ENCODE data around the gene PRM2. TPM values are rescaled to one million over a fixed set of nuclear protein-coding genes. Genes with fewer than 3 reads are reported as not detected.

PRM2 gene
- total RNA-seq, 1 experiment from 2014 or later, result not detected

GRCh38 chr16:11240636-11241473 is 35.4 kb downstream of the PRM2 start:
- H4K20me1 ChIP-seq (ENCODE audit: insufficient read depth, low read depth, low read length), result no peaks in the 10 kb centered on the region
- 0 out of 2 replicates have a peak, but pooled peaks cover 3% of the 10 kb centered on the region for H3K4me1 ChIP-seq (ENCODE audit: low read length)
- no peaks in the 10 kb centered on the region for H3K36me3 ChIP-seq (ENCODE audit: insufficient read depth, low read length)
- H3K4me3 ChIP-seq (ENCODE audit: low read length), result no peak overlapping the region
- H3K9ac ChIP-seq (ENCODE audit: low read length), result no peak overlapping the region
- H2AFZ ChIP-seq (ENCODE audit: low read length), result no peak overlapping the region
- no peaks in the 10 kb centered on the region for H3K79me2 ChIP-seq (ENCODE audit: low read length)
- H3K27ac ChIP-seq (ENCODE audit: low read length), result no peak overlapping the region
- no peaks in the 10 kb centered on the region for H3K27me3 ChIP-seq (ENCODE audit: low read length)
- H3K9me2 ChIP-seq (replicated peaks; ENCODE audit: insufficient read depth, low read length), result no peaks in the 10 kb centered on the region
- DNase-seq, result no peak
- H3K4me2 ChIP-seq (ENCODE audit: low read depth, low read length, poor library complexity, severe bottlenecking), result no peak overlapping the region
- no peaks in the 10 kb centered on the region for H3K9me3 ChIP-seq (ENCODE audit: low read length)

DNA sequence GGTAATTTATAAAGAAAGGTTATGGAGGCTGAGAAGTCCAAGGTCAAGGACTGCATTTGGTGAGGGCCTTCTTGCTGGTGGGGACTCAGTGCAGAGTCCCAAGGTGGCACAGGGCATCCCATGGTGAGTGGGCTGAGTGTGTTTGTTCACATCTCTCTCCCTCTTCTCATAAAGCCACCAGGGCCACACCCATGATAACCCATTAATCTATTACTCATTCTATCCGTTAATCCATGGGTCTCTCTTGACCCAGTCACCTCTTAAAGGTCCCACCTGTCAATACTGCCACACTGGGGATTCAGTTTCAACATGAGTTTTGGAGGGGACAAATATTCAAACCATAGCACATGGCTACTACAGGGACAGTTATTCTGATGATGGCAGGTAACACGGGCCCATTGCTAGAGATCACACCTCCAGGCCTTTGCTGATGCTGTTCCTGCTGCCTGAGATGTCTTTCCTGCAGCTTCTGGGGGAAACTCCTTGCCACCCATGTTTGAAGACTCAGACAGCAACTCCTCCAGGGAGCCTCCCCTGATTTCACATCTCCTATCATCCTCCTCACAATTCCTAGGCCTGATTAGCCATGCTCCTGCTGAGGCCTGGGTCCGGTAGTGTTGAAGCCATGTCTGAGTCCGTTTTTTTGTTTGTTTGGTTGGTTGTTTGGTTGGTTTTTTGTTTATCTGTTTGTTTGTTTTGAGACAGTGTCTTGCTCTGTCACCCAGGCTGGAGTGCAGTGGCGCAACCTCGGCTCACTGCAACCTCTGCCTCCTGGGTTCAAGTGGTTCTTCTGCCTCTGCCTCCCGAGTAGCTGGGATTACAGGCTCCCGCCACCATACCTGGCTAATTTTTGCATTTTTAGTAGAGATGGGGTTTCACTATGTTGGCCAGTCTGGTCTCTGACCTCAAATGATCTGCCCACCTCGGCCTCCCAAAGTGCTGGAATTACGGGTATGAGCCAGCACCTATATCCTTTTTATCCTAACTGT is 36.3 kb downstream of the PRM2 start:
- H3K9me3 ChIP-seq (ENCODE audit: low read length), result no peaks in the 10 kb centered on the region

GRCh38 chr16:11238272-11239202 is 37.7 kb downstream of the PRM2 start:
- DNase-seq, result peak; percentile 65
- Histone ChIP-seq H3K36me3 (ENCODE audit: insufficient read depth, low read length) (no peaks in the 10 kb centered on the region), H4K20me1 (ENCODE audit: insufficient read depth, low read depth, low read length) (no peaks in the 10 kb centered on the region), H2AFZ (ENCODE audit: low read length) (no peak overlapping the region), H3K4me3 (ENCODE audit: low read length) (no peak overlapping the region), H3K27ac (ENCODE audit: low read length) (no peak overlapping the region), H3K9me3 (ENCODE audit: low read length) (no peaks in the 10 kb centered on the region), H3K4me1 (ENCODE audit: low read length) (0 out of 2 replicates have a peak, but pooled peaks cover 3% of the 10 kb centered on the region), H3K79me2 (ENCODE audit: low read length) (no peaks in the 10 kb centered on the region), H3K9ac (ENCODE audit: low read length) (no peak overlapping the region), H3K9me2 (replicated peaks; ENCODE audit: insufficient read depth, low read length) (no peaks in the 10 kb centered on the region), H3K27me3 (ENCODE audit: low read length) (no peaks in the 10 kb centered on the region), H3K4me2 (ENCODE audit: low read depth, low read length, poor library complexity, severe bottlenecking) (no peak overlapping the region)

More for the DNA sequence above, 36.3 kb downstream of the PRM2 start:
- Histone ChIP-seq H3K9me2 (replicated peaks; ENCODE audit: insufficient read depth, low read length) (no peaks in the 10 kb centered on the region), H3K27me3 (ENCODE audit: low read length) (no peaks in the 10 kb centered on the region), H3K36me3 (ENCODE audit: insufficient read depth, low read length) (no peaks in the 10 kb centered on the region), H3K4me2 (ENCODE audit: low read depth, low read length, poor library complexity, severe bottlenecking) (no peak overlapping the region), H3K27ac (ENCODE audit: low read length) (no peak overlapping the region), H3K9ac (ENCODE audit: low read length) (no peak overlapping the region), H3K4me1 (ENCODE audit: low read length) (0 out of 2 replicates have a peak, but pooled peaks cover 3% of the 10 kb centered on the region), H4K20me1 (ENCODE audit: insufficient read depth, low read depth, low read length) (no peaks in the 10 kb centered on the region), H3K4me3 (ENCODE audit: low read length) (no peak overlapping the region), H2AFZ (ENCODE audit: low read length) (no peak overlapping the region), H3K79me2 (ENCODE audit: low read length) (no peaks in the 10 kb centered on the region)
- DNase-seq, result no peak

GRCh38 chr16:11236461-11237254 is 39.6 kb downstream of the PRM2 start:
- Histone ChIP-seq H3K4me2 (ENCODE audit: low read depth, low read length, poor library complexity, severe bottlenecking) (no peak overlapping the region), H3K79me2 (ENCODE audit: low read length) (no peaks in the 10 kb centered on the region), H3K4me1 (ENCODE audit: low read length) (peaks cover 8% of the 10 kb centered on the region), H3K27ac (ENCODE audit: low read length) (no peak overlapping the region), H3K9me3 (ENCODE audit: low read length) (no peaks in the 10 kb centered on the region), H3K36me3 (ENCODE audit: insufficient read depth, low read length) (no peaks in the 10 kb centered on the region), H3K9me2 (replicated peaks; ENCODE audit: insufficient read depth, low read length) (no peaks in the 10 kb centered on the region), H3K9ac (ENCODE audit: low read length) (no peak overlapping the region), H3K4me3 (ENCODE audit: low read length) (no peak overlapping the region), H3K27me3 (ENCODE audit: low read length) (no peaks in the 10 kb centered on the region), H4K20me1 (ENCODE audit: insufficient read depth, low read depth, low read length) (no peaks in the 10 kb centered on the region), H2AFZ (ENCODE audit: low read length) (no peak overlapping the region)
- DNase-seq, result no peak

DNA sequence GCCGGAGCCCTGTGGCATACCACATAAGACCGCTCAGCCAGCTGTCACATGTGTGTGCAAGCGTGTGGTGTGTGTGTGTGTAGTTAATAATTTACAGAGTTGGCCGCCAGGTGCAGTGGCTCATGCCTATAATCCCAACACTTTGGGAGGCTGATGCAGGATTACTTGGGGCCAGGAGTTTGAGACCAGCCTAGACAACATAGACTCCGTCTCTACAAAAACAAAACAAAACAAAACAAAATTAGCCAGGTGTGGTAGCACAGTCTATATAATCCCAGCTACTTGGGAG is 40.6 kb downstream of the PRM2 start:
- no peaks in the 10 kb centered on the region for H3K79me2 ChIP-seq (ENCODE audit: low read length)
- DNase-seq, result no peak
- H3K9me3 ChIP-seq (ENCODE audit: low read length), result no peaks in the 10 kb centered on the region
- H3K27ac ChIP-seq (ENCODE audit: low read length), result no peak overlapping the region
- no peaks in the 10 kb centered on the region for H4K20me1 ChIP-seq (ENCODE audit: insufficient read depth, low read depth, low read length)
- H3K4me2 ChIP-seq (ENCODE audit: low read depth, low read length, poor library complexity, severe bottlenecking), result no peak overlapping the region
- H3K4me3 ChIP-seq (ENCODE audit: low read length), result no peak overlapping the region
- no peaks in the 10 kb centered on the region for H3K27me3 ChIP-seq (ENCODE audit: low read length)
- no peaks in the 10 kb centered on the region for H3K9me2 ChIP-seq (replicated peaks; ENCODE audit: insufficient read depth, low read length)
- no peak overlapping the region for H2AFZ ChIP-seq (ENCODE audit: low read length)
- H3K9ac ChIP-seq (ENCODE audit: low read length), result no peak overlapping the region
- peaks cover 7% of the 10 kb centered on the region for H3K4me1 ChIP-seq (ENCODE audit: low read length)
- H3K36me3 ChIP-seq (ENCODE audit: insufficient read depth, low read length), result no peaks in the 10 kb centered on the region

DNA sequence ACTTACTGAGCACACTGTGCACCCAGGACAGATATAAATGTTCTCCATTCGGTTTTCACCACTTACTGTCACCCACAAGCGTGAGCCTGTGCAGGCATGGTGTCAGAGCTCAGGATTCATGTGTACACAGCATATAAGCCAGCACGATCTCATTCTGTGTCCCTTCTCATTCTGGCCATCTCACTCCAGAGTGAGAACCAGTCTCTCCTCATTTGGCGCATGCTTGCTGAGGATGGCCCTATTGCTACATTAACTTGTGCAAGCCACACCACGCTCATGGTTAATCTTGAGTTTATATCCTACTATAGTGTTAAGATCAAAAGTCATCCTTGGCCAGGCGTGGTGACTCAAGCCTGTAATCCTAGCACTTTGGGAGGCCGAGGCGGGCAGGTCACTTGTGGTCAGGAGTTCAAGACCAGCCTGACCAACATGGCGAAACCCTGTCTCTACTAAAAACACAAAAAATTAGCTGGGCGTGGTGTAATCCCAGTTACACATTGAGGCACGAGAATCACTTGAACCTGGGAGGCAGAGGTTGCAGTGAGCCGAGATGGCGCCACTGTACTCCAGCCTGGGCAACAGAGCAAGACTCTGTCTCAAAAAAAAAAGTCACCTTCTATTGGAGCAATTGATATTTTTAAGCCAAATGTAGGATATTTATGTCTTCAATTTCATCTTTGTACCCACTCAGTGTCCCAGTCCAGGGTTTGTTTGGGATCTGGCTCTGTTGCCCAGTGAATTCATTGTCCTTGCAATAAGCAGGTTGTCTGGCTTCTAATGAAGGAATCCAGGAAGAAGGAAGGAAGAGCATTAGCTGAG is 41.2 kb downstream of the PRM2 start:
- no peaks in the 10 kb centered on the region for H3K27me3 ChIP-seq (ENCODE audit: low read length)
- no peaks in the 10 kb centered on the region for H4K20me1 ChIP-seq (ENCODE audit: insufficient read depth, low read depth, low read length)
- DNase-seq, result no peak
- peaks cover 5% of the 10 kb centered on the region for H3K4me1 ChIP-seq (ENCODE audit: low read length)
- H3K36me3 ChIP-seq (ENCODE audit: insufficient read depth, low read length), result no peaks in the 10 kb centered on the region
- no peak overlapping the region for H3K4me3 ChIP-seq (ENCODE audit: low read length)
- no peak overlapping the region for H3K9ac ChIP-seq (ENCODE audit: low read length)
- no peaks in the 10 kb centered on the region for H3K9me3 ChIP-seq (ENCODE audit: low read length)
- no peaks in the 10 kb centered on the region for H3K9me2 ChIP-seq (replicated peaks; ENCODE audit: insufficient read depth, low read length)
- H3K4me2 ChIP-seq (ENCODE audit: low read depth, low read length, poor library complexity, severe bottlenecking), result no peak overlapping the region
- no peak overlapping the region for H3K27ac ChIP-seq (ENCODE audit: low read length)
- H3K79me2 ChIP-seq (ENCODE audit: low read length), result no peaks in the 10 kb centered on the region
- no peak overlapping the region for H2AFZ ChIP-seq (ENCODE audit: low read length)
